ENCODE measurements around the gene MICAL2.

The MICAL2 gene

GRCh38 chr11:12079726-12080556, 30.4 kb upstream of the MICAL2 start:
- no peak for DNase-seq

GRCh38 chr11:12083380-12083779, 27.0 kb upstream of the MICAL2 start:
- peak in 1 of 2 experiments; percentile 14 for DNase-seq

GRCh38 chr11:12084256-12084655, 26.1 kb upstream of the MICAL2 start:
- no peak for DNase-seq

DNA sequence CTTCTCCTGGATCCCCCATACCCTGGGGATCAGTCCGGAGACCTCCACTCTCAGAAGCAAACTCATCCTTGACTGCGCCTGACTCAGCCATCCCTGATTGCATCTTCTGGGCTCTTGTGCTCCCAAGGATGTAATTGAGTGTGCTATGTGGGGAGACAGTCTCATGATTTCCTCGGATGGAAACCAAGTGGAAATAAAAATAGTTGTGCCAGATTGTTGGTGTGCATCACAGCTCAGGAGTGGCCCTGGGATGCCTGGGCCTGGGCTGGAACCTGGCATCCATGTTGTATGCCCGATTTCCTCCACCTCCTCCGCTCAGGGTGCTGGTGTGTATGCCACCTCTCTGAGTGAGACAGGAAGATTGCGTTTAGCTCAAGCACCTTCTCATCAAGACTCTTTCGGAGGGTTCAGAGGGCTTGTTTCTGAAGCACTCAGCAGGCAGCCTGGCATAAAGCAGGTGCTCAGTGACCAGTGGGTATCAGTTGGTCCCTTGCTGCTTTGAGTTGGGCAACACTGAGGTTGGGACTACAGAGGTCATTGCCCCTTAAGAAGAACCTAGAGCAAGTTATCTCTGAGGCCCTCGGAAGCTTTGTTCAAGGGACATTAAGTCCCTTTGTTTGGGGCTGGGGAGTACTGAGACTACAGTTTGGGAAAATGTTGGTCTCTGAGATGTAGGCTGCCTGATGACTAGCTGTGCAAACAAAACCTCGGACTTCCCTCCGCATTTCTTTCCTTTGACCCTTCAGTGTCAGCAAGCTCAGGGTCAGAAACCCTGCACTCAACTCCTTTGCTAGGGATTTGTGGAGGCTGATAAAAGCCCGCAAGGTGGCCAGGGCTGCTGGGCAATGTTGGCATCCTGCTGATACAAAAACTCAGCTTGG, 24.8 kb upstream of the MICAL2 start:
- DNase-seq, result no peak

DNA sequence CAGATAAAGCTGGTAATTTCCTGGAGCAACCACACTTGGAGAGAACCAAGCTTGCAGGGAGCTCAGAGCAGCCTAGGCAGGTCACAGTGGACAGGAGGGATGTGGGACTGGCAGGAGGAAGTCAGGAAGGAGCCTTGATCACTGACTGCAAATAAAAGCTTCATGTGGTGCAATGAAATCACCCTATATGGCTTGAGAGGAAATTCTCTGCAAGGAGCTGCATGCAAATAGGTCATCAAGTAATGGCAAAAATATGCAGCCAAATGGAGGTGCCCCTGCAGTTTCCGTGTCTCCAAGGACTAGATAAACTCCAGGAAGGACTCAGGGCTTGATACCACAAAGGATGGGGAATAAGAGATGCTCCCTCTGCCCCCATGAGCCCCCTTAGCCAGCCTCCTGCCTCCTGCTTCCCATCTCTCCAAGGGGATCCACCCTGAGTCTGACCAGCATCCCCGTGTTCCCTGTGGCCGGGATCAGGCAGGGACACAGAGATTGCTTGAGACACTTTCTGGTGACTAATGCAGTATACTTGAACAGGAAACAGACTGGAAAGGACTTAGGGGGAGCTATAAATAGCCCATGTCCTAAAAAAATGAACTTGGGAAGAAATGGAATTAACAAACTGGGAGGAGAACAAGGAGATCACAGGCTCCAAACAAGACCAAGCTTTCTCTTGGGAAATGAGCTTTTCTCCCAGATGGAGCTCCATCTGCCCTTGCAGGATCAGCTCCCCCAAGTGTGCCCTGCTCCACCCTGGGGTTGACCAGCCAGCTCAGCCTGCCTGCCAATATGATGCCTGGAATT, 23.9 kb upstream of the MICAL2 start:
- DNase-seq, result peak; percentile 57 to 83

DNA sequence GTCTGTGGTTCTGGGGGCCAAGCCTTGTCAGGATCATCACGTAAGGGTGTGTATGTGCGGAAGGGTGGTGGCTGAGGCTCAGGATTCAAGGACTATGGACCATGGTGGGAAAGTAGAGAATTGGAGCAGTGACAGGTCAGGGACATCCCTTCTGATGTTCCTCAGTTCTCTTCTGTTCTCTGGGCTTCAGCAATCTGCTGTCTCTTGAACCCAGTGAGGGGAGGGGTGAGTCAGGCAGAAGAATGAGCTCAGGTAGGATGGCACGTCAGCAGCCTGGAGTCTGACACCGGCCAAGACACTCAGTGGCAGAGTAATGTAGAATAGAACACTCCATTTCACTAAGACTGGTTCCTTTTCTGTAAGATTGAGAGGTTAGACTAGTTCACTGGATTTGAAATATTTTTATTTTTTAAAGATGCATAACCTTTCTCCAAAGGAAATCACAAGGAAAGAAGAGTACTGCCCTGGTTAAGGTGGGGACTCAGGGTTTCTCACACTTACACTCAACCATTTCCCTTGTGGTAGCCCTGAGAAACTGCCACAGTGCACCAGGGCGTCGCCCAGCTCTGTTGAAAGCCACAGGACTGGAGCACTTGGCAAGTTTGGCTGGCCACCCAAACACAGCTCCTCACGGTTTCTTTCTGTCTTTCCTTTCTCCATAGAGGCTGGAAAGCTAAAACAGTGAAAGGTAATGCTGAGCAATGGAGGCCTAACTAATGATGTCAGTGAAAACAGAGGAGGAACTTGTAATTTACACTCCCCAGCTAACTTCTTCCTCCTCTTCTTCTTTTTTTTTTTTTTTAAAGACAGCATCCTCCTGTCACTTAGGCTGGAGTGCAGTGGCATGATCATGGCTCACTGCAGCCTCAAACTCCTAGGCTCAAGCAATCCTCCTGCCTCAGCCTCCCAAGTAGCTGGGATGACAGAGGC, 23.1 kb upstream of the MICAL2 start:
- DNase-seq, result peak in 1 of 2 experiments; percentile 10

DNA sequence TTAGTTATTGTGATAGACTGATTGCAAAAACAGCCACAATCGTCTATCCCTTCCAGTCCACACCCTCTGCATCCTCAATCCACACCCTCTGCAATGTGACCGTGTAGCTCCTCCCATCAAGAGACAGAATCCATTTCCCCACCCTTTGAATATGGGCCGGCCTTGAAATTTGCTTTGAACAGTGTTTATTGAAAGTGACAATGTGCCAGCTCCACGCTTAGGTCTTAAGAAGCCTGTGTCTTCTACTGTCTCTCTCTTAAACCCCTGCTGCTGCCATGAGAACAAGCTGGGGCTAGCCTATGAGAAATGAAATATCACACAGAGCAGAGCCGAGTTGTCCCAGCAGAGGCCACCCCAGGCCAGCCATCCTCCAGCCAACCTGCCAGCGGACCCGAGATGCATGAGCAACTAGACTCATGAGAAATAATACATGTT, 22.3 kb upstream of the MICAL2 start:
- DNase-seq, result no peak

GRCh38 chr11:12088531-12088930, 21.9 kb upstream of the MICAL2 start:
- DNase-seq, result no peak

DNA sequence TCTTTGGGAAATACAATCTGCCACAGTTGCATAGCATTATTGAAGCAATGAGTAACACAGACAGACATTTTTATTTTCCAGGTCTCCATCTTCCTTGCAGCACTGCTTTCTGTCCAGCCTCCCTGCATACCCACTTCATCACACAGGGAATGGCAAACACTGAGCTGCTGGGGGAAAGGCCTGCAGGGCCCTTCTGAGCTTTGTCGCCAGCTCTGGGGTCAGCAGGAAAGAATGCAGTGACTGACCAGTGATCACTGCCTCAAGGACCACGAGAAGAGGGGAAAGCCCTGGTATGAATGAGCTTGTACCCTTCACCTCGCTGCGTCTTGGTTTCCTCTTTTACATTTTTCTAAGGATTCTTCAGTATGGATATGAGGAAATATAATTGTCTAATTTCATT, 21.3 kb upstream of the MICAL2 start:
- DNase-seq, result no peak

DNA sequence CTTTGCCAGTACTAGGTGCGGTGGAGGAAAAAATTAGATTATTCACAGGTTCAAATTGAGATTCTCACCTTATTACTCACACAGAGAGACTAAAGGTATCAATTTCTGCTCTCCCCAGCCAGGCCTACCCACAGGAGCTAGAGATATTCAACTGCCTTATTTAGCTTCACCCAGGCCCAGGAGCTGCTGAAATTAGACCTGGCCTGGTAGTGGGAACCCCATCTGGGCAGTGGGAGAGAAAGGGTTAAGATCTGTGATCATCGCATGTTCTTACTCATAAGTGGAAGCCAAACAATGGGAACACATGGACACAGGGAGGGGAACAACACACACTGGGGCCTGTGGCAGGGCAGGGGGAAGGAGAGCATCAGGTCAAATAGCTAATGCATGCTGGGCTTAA, 20.9 kb upstream of the MICAL2 start:
- DNase-seq, result peak in 1 of 2 experiments; percentile 20

DNA sequence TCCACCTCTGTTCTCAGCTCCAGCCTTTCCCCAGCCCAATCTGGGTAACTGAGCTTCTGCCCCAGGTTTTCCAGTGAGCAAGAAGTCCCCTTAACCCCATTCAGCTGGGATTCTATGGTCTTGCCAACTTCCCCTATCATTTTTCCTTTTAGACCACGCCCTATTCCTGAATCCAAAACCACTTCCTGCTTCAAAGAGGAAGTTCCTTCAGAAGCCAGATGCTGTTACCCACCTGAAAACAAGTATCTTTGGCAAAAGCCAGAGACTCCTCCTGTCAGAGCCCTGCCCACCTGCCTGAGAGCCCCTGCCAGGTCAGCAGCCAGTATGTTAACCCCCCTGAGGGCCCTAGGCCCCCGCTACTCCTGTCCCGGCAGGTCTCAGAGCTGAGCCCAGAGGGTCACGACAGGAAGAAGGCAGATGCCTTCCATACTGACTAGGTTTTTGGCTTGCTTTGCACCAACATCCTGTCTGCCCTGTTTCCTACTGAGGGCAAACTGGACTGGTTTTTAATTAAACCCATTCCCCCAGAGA, 20.3 kb upstream of the MICAL2 start:
- no peak for DNase-seq

DNA sequence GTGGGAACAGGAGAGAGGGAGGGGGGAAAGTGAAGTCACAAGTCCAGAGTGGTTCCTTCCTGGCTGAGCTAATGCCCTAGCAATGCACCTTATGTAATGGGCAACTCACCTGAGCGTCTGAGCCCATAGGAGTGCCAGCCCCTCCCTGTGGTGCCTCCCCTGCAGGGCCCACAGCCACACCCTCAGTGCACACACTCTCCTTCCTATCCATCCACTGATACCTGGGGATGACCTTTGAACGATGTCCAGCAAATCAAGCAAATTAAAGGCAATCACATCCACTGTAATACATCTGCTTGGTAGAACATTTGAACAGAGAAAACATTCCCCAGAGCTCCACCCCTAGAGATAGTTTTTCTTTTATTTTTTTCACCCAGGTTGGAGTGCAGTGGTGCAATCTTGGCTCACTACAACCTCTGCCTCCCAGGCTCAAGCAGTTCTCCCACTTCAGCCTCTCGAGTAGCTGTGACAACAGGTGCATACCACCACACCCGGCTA, 19.6 kb upstream of the MICAL2 start:
- no peak for DNase-seq

DNA sequence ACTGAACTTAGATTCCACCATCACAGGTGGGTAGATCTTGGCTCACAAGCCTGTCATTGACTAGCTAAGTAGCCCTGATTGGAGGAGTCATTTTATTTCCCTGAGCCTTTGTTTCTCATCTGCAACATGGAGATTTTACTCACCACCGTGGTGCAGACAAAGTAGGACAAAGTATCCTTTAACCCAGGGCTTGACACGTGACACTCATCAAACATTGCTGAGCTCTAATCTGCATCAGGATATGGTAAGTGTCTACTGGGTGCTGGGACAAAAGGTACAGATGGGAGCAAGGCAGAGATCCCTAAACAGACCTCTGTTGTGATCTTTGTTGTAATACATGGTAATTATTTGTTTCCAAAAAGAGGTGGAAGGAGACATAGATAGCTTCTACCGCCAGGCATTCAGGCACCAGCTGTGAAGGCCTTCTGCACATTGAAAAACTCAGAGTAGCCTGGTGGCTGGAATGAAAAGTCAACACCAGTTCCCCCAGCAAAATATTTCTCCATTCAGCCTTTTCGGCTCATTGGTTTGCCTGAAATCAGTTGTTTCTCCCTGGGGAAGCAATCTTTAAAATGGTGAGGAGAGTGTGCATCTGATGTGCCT, 18.3 kb upstream of the MICAL2 start:
- no peak for DNase-seq

DNA sequence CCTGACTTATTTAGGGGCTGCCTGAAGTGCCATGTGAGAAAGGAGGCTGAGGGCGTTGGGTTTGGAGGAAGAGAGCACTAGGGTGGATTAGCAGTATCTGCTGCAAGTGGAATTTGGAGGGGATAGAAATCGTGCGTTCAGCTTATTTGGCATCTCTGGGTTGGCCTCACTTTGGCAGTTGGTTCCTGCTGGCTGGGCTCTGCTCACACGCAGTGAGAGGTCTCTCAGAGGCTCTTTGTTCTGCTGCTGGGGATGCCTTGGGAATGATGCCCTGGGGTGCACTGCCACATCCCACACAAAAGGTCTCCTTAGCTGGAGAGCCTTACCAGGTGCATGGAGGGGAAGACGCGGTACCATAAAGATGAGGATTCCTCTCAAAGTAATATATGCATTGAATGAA, 17.7 kb upstream of the MICAL2 start:
- DNase-seq, result no peak

DNA sequence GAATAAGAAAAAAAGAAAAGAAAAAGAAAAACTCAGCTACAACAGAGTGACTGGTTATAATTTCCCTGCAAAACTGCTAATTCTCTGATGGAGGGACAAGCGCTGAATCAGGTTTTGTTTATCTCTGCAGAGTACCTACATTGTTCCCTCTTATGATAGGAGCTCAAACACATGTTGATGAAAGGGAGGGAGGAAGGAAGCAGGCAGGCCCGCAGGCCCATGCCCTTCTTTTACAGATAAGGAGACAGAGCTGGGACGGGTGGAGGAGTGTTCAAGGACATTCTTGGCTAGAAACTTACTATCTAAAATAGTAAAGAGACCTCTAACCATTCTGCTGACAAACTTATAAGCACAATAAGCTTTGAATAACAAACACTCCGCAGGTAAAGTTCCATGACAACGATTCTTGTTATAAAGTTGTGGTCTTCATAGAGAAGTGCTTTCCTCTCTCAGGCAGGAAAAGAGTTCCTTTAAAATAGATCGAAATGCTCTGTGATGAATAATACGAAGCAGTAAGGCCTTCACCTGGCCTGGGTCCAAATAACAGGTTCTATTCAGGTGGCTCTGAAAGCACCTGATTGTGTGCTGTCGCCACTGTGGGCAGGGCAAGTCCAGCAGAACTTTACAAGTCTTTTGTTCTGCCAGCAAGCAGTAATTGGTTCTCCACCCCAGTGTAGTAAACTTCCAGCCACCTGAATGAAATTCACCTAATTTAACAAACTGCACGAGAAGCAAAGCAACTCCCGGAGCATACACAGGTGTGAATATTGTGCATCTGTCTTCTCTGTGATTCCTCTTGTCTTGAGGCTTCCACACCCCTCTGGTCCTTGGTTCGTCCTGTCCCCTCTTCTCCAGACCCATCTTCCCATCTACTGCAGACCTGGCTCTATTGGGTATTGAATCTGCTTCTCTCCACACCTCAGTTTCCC, 15.3 kb upstream of the MICAL2 start:
- no peak for DNase-seq

- no peak for DNase-seq
Observed at GRCh38 chr11:12097219-12097618, 13.2 kb upstream of the MICAL2 start.

GRCh38 chr11:12098601-12099000, 11.8 kb upstream of the MICAL2 start:
- DNase-seq, result no peak

- DNase-seq, result no peak
Observed at GRCh38 chr11:12099132-12099873, 11.1 kb upstream of the MICAL2 start.

GRCh38 chr11:12100429-12100828, 10.0 kb upstream of the MICAL2 start:
- DNase-seq, result no peak
